Stimulated activated CD4-positive, alpha-beta T cell treated with anti-CD3 and anti-CD28 coated beads, TNF-alpha, amount 100 ng/mL, for 24 hours (primary cell): ENCODE measurements around the gene MTERF1.
"Not testable (repeated sequence)": the region's sequence is repeated elsewhere in the genome, so short reads cannot be mapped to it uniquely, and the experiment has no call there.

Experiments used
- DNase-seq, 3 experiments: peaks; one replicate each; pipeline ENCODE4 v3.0.0-alpha.2; 2020; ENCODE audit warnings: low read depth in 3 of 3

Gene MTERF1, protein sequence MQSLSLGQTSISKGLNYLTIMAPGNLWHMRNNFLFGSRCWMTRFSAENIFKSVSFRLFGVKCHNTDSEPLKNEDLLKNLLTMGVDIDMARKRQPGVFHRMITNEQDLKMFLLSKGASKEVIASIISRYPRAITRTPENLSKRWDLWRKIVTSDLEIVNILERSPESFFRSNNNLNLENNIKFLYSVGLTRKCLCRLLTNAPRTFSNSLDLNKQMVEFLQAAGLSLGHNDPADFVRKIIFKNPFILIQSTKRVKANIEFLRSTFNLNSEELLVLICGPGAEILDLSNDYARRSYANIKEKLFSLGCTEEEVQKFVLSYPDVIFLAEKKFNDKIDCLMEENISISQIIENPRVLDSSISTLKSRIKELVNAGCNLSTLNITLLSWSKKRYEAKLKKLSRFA

GRCh38 chr7:91880413-91881241 lies at the start of gene MTERF1:
Gene MTERF1 (minus strand): TSS chr7:91880702. CDS start chr7:91880083, 619 bp downstream.
- peak; percentile 88 to 93 (median 89) for DNase-seq

GRCh38 chr7:91929463-91929862 lies 49.0 kb upstream of the MTERF1 start:
- DNase-seq: no peak

DNA sequence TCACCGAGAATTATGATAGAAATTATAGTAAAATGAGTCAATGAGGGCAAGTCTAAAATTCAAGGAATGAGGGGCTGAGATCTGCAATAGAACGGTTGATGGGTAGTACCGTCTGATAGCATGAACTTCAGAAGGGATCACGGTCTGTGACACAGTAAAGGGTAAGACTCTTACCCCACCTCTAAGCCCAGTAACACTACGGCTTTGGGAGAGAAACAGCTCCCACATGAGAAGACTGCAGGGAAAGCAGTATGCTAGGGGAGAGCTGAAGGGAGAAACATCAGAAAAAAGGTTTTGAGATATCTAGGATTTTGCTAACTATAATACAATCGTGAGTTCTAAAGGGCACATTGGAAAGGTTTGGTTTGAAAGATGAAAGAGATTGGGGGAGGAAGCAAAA lies 47.4 kb upstream of the MTERF1 start:
- DNase-seq: no peak

GRCh38 chr7:91922857-91923256 lies 42.4 kb upstream of the MTERF1 start:
- no peak for DNase-seq

- DNase-seq: no peak
These were observed 37.9 kb upstream of the MTERF1 start for GRCh38 chr7:91918356-91918755.

DNA sequence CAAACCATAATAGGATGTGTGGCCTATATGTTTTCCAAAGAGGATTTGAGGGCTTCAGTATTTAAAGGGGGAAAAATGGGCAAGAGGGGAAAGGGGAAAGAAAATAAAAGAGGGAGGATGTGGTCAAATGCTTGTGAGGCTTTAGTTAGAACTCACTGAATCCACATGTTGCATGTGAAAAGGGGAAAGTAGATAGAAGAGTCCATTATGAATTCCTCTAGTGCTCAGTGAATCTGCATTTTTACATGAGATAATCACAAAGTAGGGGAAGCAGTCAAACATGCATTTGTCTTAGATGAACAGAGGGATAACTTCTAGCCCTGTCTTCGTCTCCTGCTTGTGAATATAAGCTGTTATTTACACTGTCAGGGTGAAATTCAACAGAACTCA lies 35.5 kb upstream of the MTERF1 start:
- DNase-seq: no peak

- no peak for DNase-seq
These were observed 35.0 kb upstream of the MTERF1 start for GRCh38 chr7:91915401-91916050.

DNA sequence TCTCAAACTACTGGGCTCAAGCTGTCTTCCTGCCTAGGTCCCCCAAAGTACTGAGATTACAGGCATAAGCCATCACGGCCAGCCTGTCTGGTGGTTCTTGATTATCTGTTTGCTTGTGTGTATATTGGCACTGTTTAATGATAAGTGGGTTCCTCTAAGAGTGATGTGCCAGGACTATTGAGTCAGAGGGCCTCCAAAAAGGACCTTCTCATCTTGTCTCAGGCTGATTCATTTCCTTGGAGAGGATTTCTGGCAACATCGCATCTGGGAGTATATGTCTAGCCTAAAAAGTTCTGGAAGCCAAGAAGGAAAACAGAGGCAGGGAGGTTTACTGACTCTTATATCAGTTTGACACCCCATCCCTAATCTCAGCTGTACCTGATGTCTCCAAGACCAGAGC lies 33.1 kb upstream of the MTERF1 start:
- DNase-seq: no peak

GRCh38 chr7:91912494-91912893 lies 32.0 kb upstream of the MTERF1 start:
- no peak for DNase-seq

- no peak for DNase-seq
These were observed 30.6 kb upstream of the MTERF1 start for GRCh38 chr7:91911121-91911520.

DNA sequence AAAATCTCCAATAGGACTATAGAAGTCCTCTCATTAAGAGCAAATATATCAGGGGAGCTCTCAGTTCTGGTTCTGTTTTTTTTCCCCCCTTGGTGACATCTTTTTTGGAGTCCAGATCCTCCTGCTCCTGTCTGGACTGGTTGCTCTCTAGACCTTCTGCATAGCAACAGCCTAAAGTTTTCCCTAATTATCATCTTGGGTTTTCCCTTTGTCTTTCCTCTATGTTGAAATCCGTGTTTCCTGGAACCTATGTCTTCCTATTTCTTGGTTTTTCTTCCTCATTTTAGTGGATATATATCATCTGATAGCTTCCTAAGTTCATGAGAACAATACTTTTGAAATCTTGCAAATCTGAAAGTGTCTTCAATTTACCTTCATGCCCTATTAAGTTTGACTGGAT lies 29.7 kb upstream of the MTERF1 start:
- no peak for DNase-seq

DNA sequence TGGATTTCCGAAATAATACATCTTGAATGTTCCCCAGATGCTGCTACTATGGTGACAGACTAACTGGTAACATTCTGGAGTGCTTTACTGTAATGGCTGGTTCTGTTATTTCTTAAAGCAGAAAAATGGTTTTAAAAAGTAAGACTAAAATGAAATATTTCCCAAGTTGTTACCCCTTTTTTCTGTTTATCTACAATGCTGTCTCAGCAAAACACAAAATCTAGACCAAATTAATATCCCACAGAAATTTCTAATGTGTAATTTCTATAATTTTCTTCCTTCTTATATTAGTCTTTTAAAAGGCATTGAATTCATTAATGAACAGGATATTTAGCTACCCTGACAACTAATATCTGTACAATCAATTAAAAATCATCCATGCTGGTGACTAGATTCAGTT lies 19.1 kb upstream of the MTERF1 start:
- DNase-seq: no peak

DNA sequence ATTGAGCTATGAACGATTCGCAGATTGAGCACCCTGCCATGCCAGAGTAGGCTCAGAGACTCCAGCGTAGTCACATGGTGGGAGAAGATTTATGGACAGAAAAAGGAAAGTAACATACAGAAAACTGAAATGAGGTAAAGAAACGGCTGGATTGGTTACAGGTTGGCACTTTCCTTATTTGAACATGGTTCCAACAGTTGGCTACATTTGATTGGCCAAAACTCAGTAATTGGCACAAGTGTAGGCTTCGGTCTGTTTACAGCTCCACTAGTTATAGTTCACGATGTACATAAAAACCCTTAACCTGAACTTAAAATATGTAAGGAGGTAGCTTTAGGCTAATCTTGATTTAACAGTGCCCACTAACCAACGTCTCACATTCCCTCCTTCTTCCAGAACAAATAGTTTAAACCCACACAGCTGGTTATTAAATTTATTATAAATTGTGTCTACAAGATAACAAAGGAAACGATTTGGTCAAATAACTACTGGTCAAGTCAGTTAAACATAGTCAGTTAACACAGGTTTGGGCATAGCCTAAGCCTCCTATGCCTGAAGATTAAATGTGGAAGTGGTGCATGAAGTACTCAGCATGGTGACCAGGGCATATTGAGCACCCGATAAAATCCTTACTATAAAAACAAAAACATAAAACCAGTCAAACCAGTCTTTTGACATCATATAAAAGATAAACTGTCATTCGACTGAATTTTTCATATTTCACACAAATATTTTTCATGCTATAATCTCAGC lies 17.9 kb upstream of the MTERF1 start:
- DNase-seq: no peak

DNA sequence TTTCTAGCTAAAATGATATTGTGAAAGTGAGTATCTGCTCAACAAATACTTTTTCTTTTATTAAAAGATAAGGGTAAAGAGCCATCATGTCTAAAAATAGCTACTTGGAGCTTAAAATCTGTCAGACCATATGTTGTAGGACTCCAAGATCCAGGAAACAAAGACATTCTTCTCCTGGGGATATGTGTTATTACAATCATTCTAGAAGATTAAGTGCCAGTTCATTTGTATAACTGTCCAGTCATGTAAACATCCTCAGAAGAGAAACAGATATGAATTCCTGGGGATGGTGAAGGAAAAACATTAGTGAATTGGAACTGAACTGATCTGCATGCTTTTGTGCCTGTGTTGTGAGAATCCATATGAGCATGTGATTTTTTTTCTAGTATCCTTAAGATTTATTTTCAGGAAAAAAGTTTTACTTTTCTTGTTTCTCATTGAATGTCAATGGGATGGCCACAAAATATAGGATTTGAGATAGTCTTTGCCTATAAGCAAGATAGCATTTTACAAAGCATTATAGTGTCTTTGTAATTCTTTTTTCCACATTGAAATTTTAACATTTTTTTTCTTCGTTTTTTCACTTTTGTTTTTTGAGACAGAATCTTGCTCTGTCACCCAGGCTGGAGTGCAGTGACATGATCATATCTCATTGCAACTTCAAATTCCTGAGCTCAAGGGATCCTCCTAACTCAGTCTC lies 14.4 kb upstream of the MTERF1 start:
- no peak for DNase-seq

- DNase-seq: not testable (repeated sequence)
These were observed 13.2 kb upstream of the MTERF1 start for GRCh38 chr7:91893699-91894098.

DNA sequence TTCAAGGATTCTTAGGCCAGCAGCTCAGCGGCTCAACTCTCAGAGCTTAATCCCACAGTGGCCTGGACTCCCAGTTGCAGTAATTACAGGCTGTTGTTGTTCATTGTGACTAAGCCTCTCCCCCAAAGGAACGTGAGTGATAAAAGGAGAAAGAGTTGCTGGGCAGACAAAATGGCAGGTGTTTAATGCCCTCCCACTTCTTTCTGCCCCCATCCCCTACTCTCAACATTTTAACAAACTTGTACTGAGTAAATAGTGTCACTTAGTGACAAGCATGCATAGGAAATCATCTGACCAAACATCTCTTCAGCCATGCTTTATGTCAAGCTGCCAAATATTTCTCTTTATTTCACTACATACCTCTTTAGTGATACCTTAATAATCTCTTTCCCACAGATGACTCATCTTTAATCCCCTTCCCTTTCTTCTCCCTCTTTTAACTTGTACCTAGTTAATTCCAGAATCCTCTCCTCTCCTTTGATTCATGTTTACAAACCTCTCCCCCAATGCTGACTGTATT lies 12.4 kb upstream of the MTERF1 start:
- DNase-seq: no peak

DNA sequence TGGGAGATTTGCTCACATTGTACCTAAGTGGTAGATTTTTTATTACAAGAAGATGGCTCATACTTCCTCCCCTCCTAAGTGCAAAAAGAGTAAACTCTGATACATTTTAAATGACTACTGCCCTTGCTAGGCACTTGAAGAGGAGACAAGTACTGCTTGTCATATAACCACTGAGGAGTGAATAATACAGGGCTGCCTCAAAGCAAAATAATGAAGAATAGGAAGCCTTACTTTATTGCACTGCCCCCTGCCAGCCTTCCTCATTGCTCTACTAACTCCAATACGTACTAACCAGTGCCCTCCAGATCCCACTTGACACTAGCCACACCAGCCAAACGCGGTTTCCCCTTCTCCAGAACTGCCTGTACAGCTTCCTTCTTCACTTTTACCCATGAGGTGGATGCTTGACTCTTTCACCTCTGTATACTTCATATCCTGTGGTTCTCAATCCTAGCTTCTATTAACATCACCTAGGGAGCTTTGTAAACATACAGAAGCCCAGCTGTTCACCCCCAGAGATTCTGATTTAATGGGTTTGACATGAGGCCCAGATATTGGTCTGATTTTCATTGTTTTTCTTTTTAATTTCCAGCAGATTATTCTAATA lies 11.7 kb upstream of the MTERF1 start:
- DNase-seq: no peak

DNA sequence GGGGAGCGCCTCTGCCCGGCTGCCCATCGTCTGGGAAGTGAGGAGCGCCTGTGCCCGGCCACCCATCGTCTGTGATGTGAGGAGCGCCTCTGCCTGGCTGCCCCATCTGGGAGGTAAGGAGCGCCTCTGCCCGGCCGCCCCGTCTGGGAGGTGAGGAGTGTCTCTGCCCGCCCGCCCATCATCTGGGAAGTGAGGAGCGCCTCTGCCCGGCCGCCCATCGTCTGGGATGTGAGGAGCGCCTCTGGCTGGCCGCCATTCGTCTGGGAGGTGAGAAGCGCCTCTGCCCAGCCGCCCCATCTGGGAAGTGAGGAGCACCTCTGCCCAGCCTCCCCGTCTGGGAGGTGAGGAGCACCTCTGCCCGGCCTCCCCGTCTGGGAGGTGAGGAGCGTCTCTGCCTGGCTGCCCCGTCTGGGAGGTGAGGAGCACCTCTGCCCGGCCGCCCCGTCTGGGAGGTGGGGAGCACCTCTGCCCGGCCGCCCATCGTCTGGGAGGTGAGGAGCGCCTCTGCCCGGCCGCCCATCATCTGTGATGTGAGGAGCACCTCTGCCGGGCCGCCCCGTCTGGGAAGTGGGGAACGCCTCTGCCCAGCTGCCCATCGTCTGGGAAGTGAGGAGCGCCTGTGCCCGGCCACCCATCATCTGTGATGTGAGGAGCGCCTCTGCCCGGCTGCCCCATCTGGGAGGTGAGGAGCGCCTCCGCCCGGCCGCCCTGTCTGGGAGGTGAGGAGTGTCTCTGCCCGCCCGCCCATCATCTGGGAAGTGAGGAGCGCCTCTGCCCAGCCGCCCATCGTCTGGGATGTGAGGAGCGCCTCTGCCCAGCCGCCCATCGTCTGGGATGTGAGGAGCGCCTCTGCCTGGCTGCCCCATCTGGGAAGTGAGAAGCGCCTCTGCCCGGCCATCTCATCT lies 8.0 kb upstream of the MTERF1 start:
- DNase-seq: not testable (repeated sequence)
